Measurements from ENCODE around the gene ASB2.

ASB2 gene

DNA sequence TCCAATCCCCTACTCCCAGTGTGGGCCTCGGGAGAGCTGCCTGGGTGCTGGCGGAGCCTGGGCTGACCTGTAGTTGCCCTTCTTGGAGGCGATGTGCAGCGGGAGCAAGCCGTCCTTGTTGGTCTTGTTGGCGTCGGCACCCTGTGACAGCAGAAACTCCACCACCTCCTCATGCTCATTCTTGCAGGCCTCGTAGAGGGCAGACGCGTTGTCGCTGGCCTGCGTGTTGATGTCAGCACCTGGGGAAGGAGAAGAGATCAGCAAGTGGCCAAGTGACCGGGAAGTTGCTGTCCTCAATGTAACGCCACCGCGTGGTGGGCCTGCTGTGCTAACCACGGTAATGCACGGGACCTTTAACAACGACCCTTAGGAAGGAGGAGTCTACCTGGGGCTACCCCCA is 29.1 kb downstream of the ASB2 start:
- peaks cover 16% of the 10 kb centered on the region for H3K4me1 ChIP-seq (ENCODE audit: insufficient read depth, low read length)
- no peaks in the 10 kb centered on the region for H3K9me3 ChIP-seq (ENCODE audit: control insufficient read depth, insufficient read depth, low read length)
- H3K9ac ChIP-seq (ENCODE audit: low read depth, low read length), result no peak overlapping the region
- H3K36me3 ChIP-seq (ENCODE audit: insufficient read depth, low read length), result no peaks in the 10 kb centered on the region

DNA sequence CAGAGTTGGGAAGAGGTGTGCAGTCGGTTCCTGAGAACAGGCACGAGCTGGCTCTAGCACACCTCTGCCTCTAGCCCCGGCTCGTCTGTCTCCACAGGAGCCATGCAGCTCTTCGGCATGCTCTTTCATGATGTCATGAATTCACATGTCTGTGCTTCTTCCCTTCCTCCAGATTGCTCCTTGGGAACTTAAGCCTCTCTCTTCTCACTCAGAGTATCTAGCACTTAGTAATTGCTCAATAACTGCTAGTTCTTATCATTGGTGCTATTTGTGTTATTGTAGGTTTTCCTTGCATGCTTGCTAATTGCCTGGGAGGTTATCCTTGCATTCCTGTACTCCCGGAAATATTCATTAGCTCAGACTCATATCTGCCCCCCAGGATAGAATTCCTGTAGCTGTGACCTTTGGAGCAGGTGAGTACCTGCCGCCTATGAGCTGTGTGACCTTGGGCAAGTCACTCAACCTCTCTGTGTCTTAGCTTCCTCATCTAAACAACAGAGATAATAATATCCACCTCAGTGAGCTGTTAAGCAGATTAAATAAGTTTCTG is 29.8 kb downstream of the ASB2 start:
- H3K36me3 ChIP-seq (ENCODE audit: insufficient read depth, low read length), result no peaks in the 10 kb centered on the region
- H3K4me1 ChIP-seq (ENCODE audit: insufficient read depth, low read length), result peaks cover 16% of the 10 kb centered on the region
- no peaks in the 10 kb centered on the region for H3K9me3 ChIP-seq (ENCODE audit: control insufficient read depth, insufficient read depth, low read length)
- no peak overlapping the region for H3K9ac ChIP-seq (ENCODE audit: low read depth, low read length)

- Histone ChIP-seq H3K9ac (ENCODE audit: low read depth, low read length) (no peak overlapping the region), H3K9me3 (ENCODE audit: control insufficient read depth, insufficient read depth, low read length) (no peaks in the 10 kb centered on the region), H3K36me3 (ENCODE audit: insufficient read depth, low read length) (no peaks in the 10 kb centered on the region), H3K4me1 (ENCODE audit: insufficient read depth, low read length) (peaks cover 16% of the 10 kb centered on the region)
These were observed 30.3 kb downstream of the ASB2 start for GRCh38 chr14:93946104-93946503.

DNA sequence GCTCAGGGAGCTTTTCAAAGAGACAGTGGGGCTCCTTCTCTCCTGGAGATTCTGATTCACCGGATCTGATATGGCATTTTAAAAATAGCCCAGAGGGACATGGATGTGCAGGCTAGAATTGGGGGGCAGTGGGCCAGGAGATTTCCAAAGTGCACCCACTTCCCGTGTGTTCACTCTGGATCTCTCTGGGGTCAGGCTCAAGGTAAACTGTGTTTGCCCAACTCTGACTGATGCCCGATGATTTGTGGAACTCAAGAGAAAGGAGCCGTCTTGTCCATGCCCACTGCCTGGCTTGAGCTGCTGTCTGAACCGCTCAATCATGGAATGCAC is 31.3 kb downstream of the ASB2 start:
- no peaks in the 10 kb centered on the region for H3K9me3 ChIP-seq (ENCODE audit: control insufficient read depth, insufficient read depth, low read length)
- H3K9ac ChIP-seq (ENCODE audit: low read depth, low read length), result no peak overlapping the region
- H3K4me1 ChIP-seq (ENCODE audit: insufficient read depth, low read length), result peaks cover 16% of the 10 kb centered on the region
- no peaks in the 10 kb centered on the region for H3K36me3 ChIP-seq (ENCODE audit: insufficient read depth, low read length)

DNA sequence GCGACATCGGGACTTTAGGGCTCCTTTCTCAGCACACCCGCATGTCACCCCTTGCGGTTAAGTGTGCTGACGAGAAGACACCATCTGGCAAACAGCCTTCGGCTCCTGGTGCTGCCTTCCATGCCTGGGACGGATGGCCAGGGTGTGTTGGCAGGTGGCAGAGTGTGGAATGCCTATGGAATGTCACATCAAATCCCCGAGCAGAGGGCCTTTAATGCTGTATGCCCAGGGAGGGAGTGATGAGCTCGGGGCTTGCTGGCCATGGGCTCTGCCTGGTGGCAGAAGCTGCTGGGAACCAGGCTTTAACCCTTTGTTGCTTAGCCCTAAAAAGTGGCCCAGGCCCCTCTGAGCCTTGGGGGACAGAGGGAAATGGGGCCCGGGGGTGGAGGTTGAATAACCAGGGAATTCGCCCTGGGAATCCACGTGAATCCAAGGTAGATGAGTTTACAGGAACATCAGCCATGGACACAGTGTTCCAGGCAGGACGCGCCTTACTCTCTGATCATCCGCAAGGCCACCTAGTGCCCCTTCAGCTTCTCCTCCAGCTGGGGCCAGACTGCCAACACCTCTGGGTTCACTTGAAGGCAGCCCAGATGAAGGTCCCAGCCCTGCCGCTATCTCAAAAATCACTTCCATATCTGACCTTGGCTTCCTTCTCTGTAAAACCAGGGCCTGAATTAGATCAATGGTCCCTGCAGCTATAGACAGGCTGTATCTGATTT is 31.9 kb downstream of the ASB2 start:
- H3K36me3 ChIP-seq (ENCODE audit: insufficient read depth, low read length), result no peaks in the 10 kb centered on the region

GRCh38 chr14:93943930-93944329 is 32.4 kb downstream of the ASB2 start:
- no peaks in the 10 kb centered on the region for H3K36me3 ChIP-seq (ENCODE audit: insufficient read depth, low read length)
- H3K9ac ChIP-seq (ENCODE audit: low read depth, low read length), result no peak overlapping the region
- peaks cover 16% of the 10 kb centered on the region for H3K4me1 ChIP-seq (ENCODE audit: insufficient read depth, low read length)
- H3K9me3 ChIP-seq (ENCODE audit: control insufficient read depth, insufficient read depth, low read length), result no peaks in the 10 kb centered on the region

More for the DNA sequence above, 31.9 kb downstream of the ASB2 start:
- no peaks in the 10 kb centered on the region for H3K9me3 ChIP-seq (ENCODE audit: control insufficient read depth, insufficient read depth, low read length)
- H3K9ac ChIP-seq (ENCODE audit: low read depth, low read length), result no peak overlapping the region
- peaks cover 16% of the 10 kb centered on the region for H3K4me1 ChIP-seq (ENCODE audit: insufficient read depth, low read length)

DNA sequence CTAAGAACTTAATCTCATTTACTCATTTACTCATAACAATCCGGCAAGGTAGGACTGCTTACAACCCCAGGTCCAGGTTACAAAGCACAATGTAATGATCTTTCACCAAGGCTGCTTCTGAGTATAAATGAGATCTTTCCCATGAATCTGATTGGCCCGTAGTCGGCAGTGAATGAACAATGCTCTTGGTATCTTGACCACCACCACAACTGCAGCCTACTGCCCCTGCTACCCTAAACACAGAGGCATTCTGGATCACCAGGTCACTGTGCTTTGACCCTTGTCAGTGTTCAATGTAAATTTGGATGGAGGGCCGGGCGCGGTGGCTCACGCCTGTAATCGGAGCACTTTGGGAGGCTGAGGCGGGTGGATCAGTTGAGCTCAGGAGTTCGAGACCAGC is 33.3 kb downstream of the ASB2 start:
- H3K36me3 ChIP-seq (ENCODE audit: insufficient read depth, low read length), result no peaks in the 10 kb centered on the region
- H3K9me3 ChIP-seq (ENCODE audit: control insufficient read depth, insufficient read depth, low read length), result no peaks in the 10 kb centered on the region
- peaks cover 16% of the 10 kb centered on the region for H3K4me1 ChIP-seq (ENCODE audit: insufficient read depth, low read length)
- H3K9ac ChIP-seq (ENCODE audit: low read depth, low read length), result no peak overlapping the region

DNA sequence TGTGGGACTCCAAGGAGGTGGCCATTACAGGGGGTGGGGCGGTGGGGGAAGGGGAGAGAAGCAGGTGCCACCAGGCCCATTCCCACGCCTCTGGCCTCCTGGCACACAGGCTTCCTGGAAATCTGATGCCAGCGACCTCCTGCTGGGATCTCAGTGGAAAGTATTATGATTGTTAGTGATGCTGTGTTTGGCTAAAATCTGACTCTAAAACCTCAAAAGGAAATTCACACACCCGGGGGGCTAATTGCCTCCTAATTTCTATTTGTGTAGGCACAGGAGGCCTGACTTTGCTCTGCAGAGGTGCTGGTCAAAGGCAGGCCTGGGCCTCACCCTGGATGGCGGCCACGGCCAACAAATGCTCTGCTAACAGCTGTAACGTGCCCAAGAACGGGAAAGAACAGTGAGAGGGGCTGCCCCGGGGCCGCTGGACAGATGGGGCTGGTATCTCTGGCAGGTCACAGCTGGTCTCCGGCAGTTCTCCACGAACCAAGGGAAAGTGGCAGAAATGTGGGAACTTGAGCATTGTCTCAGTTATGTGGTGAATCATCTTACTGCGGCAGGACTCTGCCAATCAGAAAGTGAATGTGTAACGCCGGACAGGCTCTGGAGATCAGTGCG is 35.0 kb downstream of the ASB2 start:
- Histone ChIP-seq H3K36me3 (ENCODE audit: insufficient read depth, low read length) (no peaks in the 10 kb centered on the region), H3K9me3 (ENCODE audit: control insufficient read depth, insufficient read depth, low read length) (no peaks in the 10 kb centered on the region), H3K4me1 (ENCODE audit: insufficient read depth, low read length) (peaks cover 7% of the 10 kb centered on the region), H3K9ac (ENCODE audit: low read depth, low read length) (no peak overlapping the region)

- Histone ChIP-seq H3K9me3 (ENCODE audit: control insufficient read depth, insufficient read depth, low read length) (no peaks in the 10 kb centered on the region), H3K4me1 (ENCODE audit: insufficient read depth, low read length) (no peaks in the 10 kb centered on the region), H3K36me3 (ENCODE audit: insufficient read depth, low read length) (no peaks in the 10 kb centered on the region), H3K9ac (ENCODE audit: low read depth, low read length) (no peak overlapping the region)
These were observed 35.9 kb downstream of the ASB2 start for GRCh38 chr14:93940437-93940836.

- Histone ChIP-seq H3K4me1 (ENCODE audit: insufficient read depth, low read length) (no peaks in the 10 kb centered on the region), H3K36me3 (ENCODE audit: insufficient read depth, low read length) (no peaks in the 10 kb centered on the region), H3K9ac (ENCODE audit: low read depth, low read length) (peak overlapping the region; percentile 51; the same call in 1 of the 2 replicates), H3K9me3 (ENCODE audit: control insufficient read depth, insufficient read depth, low read length) (no peaks in the 10 kb centered on the region)
These were observed 36.8 kb downstream of the ASB2 start for GRCh38 chr14:93939304-93940229.

DNA sequence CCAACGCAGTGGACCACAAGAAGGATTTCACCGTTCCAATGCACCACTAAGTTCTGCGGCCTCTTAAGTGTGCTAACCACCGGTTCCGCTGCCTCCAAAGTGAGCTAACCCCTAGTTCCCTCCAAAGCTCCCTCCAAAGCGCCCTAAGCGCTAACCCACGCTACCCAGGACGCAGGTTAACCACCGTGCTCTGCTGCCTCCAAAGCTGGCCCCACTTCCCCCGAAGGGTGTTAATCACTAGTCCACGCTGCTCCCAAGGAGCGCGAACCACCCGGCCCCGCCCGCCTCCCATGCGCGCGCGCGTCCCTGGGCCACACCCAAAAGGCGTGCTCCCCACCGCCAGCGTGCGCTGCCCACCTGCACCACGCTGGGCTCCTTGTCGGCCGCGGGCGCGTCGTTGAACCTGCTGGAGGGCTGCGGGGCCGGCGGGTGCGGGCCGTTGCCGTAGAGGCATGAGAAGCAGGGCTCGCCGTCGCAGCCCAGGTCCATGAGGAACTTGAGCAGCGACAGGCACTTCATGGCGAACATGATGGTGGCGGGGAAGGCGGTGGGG is 37.5 kb downstream of the ASB2 start:
- peak overlapping the region; percentile 51; the same call in 1 of the 2 replicates for H3K9ac ChIP-seq (ENCODE audit: low read depth, low read length)
- H3K4me1 ChIP-seq (ENCODE audit: insufficient read depth, low read length), result no peaks in the 10 kb centered on the region
- no peaks in the 10 kb centered on the region for H3K9me3 ChIP-seq (ENCODE audit: control insufficient read depth, insufficient read depth, low read length)
- no peaks in the 10 kb centered on the region for H3K36me3 ChIP-seq (ENCODE audit: insufficient read depth, low read length)

- Histone ChIP-seq H3K36me3 (ENCODE audit: insufficient read depth, low read length) (no peaks in the 10 kb centered on the region), H3K9ac (ENCODE audit: low read depth, low read length) (no peak overlapping the region), H3K9me3 (ENCODE audit: control insufficient read depth, insufficient read depth, low read length) (no peaks in the 10 kb centered on the region), H3K4me1 (ENCODE audit: insufficient read depth, low read length) (no peaks in the 10 kb centered on the region)
These were observed 38.9 kb downstream of the ASB2 start for GRCh38 chr14:93937519-93937918.

GRCh38 chr14:93936926-93937325 is 39.4 kb downstream of the ASB2 start:
- Histone ChIP-seq H3K9me3 (ENCODE audit: control insufficient read depth, insufficient read depth, low read length) (no peaks in the 10 kb centered on the region), H3K4me1 (ENCODE audit: insufficient read depth, low read length) (no peaks in the 10 kb centered on the region), H3K36me3 (ENCODE audit: insufficient read depth, low read length) (no peaks in the 10 kb centered on the region), H3K9ac (ENCODE audit: low read depth, low read length) (no peak overlapping the region)

- no peaks in the 10 kb centered on the region for H3K9me3 ChIP-seq (ENCODE audit: control insufficient read depth, insufficient read depth, low read length)
- no peaks in the 10 kb centered on the region for H3K36me3 ChIP-seq (ENCODE audit: insufficient read depth, low read length)
- H3K4me1 ChIP-seq (ENCODE audit: insufficient read depth, low read length), result no peaks in the 10 kb centered on the region
These were observed 40.1 kb downstream of the ASB2 start for GRCh38 chr14:93936245-93936644.

More at GRCh38 chr14:93936245-93936644, 40.1 kb downstream of the ASB2 start:
- no peak overlapping the region for H3K9ac ChIP-seq (ENCODE audit: low read depth, low read length)

All from ES-I3 (cell line).